ENCODE results near the gene ZDHHC1.

The ZDHHC1 gene

GRCh38 chr16:67397036-67397801, 19.1 kb downstream of the ZDHHC1 start:
- Histone ChIP-seq H3K4me3 (ENCODE audit: low read length) (no peak overlapping the region), H3K4me1 (ENCODE audit: insufficient read depth, low read length) (peaks cover 18% of the 10 kb centered on the region), H3K36me3 (ENCODE audit: insufficient read depth, low read length) (no peaks in the 10 kb centered on the region), H3K9me3 (ENCODE audit: insufficient read depth, low read depth, low read length) (no peaks in the 10 kb centered on the region), H3K9ac (ENCODE audit: low read depth, low read length) (no peak overlapping the region), H3K27me3 (ENCODE audit: insufficient read depth, low read length) (peaks cover 50% of the 10 kb centered on the region), H3K27ac (ENCODE audit: low read depth, low read length) (no peak overlapping the region; the same call in 1 of the 2 replicates)
- WGBS, result 89% methylated on average over 15 of the region's 15 CpGs

GRCh38 chr16:67396159-67397035, 19.9 kb downstream of the ZDHHC1 start:
- Histone ChIP-seq H3K9me3 (ENCODE audit: insufficient read depth, low read depth, low read length) (no peaks in the 10 kb centered on the region), H3K36me3 (ENCODE audit: insufficient read depth, low read length) (no peaks in the 10 kb centered on the region), H3K27ac (ENCODE audit: low read depth, low read length) (no peak overlapping the region; the same call in 1 of the 2 replicates), H3K4me1 (ENCODE audit: insufficient read depth, low read length) (peaks cover 18% of the 10 kb centered on the region), H3K27me3 (ENCODE audit: insufficient read depth, low read length) (peaks cover 57% of the 10 kb centered on the region), H3K4me3 (ENCODE audit: low read length) (peak overlapping the region; percentile 38), H3K9ac (ENCODE audit: low read depth, low read length) (no peak overlapping the region)
- 16% methylated on average over 31 of the region's 31 CpGs for WGBS

GRCh38 chr16:67395458-67396158, 20.7 kb downstream of the ZDHHC1 start:
- no peak overlapping the region for H3K9ac ChIP-seq (ENCODE audit: low read depth, low read length)
- peaks cover 58% of the 10 kb centered on the region for H3K27me3 ChIP-seq (ENCODE audit: insufficient read depth, low read length)
- 62% methylated on average over 13 of the region's 13 CpGs for WGBS
- no peak overlapping the region for H3K27ac ChIP-seq (ENCODE audit: low read depth, low read length)
- peaks cover 18% of the 10 kb centered on the region for H3K4me1 ChIP-seq (ENCODE audit: insufficient read depth, low read length)
- no peaks in the 10 kb centered on the region for H3K36me3 ChIP-seq (ENCODE audit: insufficient read depth, low read length)
- peak overlapping the region; percentile 38 for H3K4me3 ChIP-seq (ENCODE audit: low read length)
- H3K9me3 ChIP-seq (ENCODE audit: insufficient read depth, low read depth, low read length), result no peaks in the 10 kb centered on the region

GRCh38 chr16:67395105-67395457, 21.2 kb downstream of the ZDHHC1 start:
- 83% methylated on average over 8 of the region's 10 CpGs for WGBS
- H3K4me1 ChIP-seq (ENCODE audit: insufficient read depth, low read length), result peaks cover 18% of the 10 kb centered on the region
- H3K9me3 ChIP-seq (ENCODE audit: insufficient read depth, low read depth, low read length), result no peaks in the 10 kb centered on the region
- no peak overlapping the region for H3K27ac ChIP-seq (ENCODE audit: low read depth, low read length)
- peaks cover 58% of the 10 kb centered on the region for H3K27me3 ChIP-seq (ENCODE audit: insufficient read depth, low read length)
- H3K9ac ChIP-seq (ENCODE audit: low read depth, low read length), result no peak overlapping the region
- H3K36me3 ChIP-seq (ENCODE audit: insufficient read depth, low read length), result no peaks in the 10 kb centered on the region
- H3K4me3 ChIP-seq (ENCODE audit: low read length), result no peak overlapping the region

- Histone ChIP-seq H3K27ac (ENCODE audit: low read depth, low read length) (no peak overlapping the region), H3K36me3 (ENCODE audit: insufficient read depth, low read length) (no peaks in the 10 kb centered on the region), H3K4me3 (ENCODE audit: low read length) (peak overlapping the region; percentile 41), H3K9ac (ENCODE audit: low read depth, low read length) (peak overlapping the region; percentile 30), H3K4me1 (ENCODE audit: insufficient read depth, low read length) (peaks cover 18% of the 10 kb centered on the region), H3K9me3 (ENCODE audit: insufficient read depth, low read depth, low read length) (no peaks in the 10 kb centered on the region), H3K27me3 (ENCODE audit: insufficient read depth, low read length) (peaks cover 58% of the 10 kb centered on the region)
- WGBS, result 7% methylated on average over 88 of the region's 88 CpGs
Observed at GRCh38 chr16:67394155-67395104, 21.8 kb downstream of the ZDHHC1 start.

GRCh38 chr16:67393788-67394154, 22.5 kb downstream of the ZDHHC1 start:
- H3K4me3 ChIP-seq (ENCODE audit: low read length), result peak overlapping the region; percentile 41
- WGBS, result 6% methylated on average over 20 of the region's 20 CpGs
- H3K27ac ChIP-seq (ENCODE audit: low read depth, low read length), result no peak overlapping the region
- peaks cover 53% of the 10 kb centered on the region for H3K27me3 ChIP-seq (ENCODE audit: insufficient read depth, low read length)
- H3K4me1 ChIP-seq (ENCODE audit: insufficient read depth, low read length), result peaks cover 18% of the 10 kb centered on the region
- no peaks in the 10 kb centered on the region for H3K9me3 ChIP-seq (ENCODE audit: insufficient read depth, low read depth, low read length)
- no peaks in the 10 kb centered on the region for H3K36me3 ChIP-seq (ENCODE audit: insufficient read depth, low read length)
- H3K9ac ChIP-seq (ENCODE audit: low read depth, low read length), result no peak overlapping the region

- no peaks in the 10 kb centered on the region for H3K36me3 ChIP-seq (ENCODE audit: insufficient read depth, low read length)
- no peaks in the 10 kb centered on the region for H3K9me3 ChIP-seq (ENCODE audit: insufficient read depth, low read depth, low read length)
- 5% methylated on average over 56 of the region's 56 CpGs for WGBS
- peaks cover 48% of the 10 kb centered on the region for H3K27me3 ChIP-seq (ENCODE audit: insufficient read depth, low read length)
- H3K9ac ChIP-seq (ENCODE audit: low read depth, low read length), result no peak within 1 kb of the TSS
- H3K27ac ChIP-seq (ENCODE audit: low read depth, low read length), result no peak within 1 kb of the TSS
- H3K4me3 ChIP-seq (ENCODE audit: low read length), result peak within 1 kb of the TSS; percentile 41
- peaks cover 18% of the 10 kb centered on the region for H3K4me1 ChIP-seq (ENCODE audit: insufficient read depth, low read length)
Observed at GRCh38 chr16:67393111-67393787, 23.0 kb downstream of the ZDHHC1 start, which contains the start of gene TPPP3. Gene TPPP3, minus strand, starts transcription at chr16:67393498. Its CDS starts 2,387 bp downstream, at chr16:67391111.

GRCh38 chr16:67392301-67393059, 23.8 kb downstream of the ZDHHC1 start:
- Histone ChIP-seq H3K9ac (ENCODE audit: low read depth, low read length) (no peak overlapping the region), H3K27ac (ENCODE audit: low read depth, low read length) (no peak overlapping the region), H3K9me3 (ENCODE audit: insufficient read depth, low read depth, low read length) (no peaks in the 10 kb centered on the region), H3K4me1 (ENCODE audit: insufficient read depth, low read length) (peaks cover 20% of the 10 kb centered on the region), H3K27me3 (ENCODE audit: insufficient read depth, low read length) (peaks cover 47% of the 10 kb centered on the region), H3K4me3 (ENCODE audit: low read length) (no peak overlapping the region), H3K36me3 (ENCODE audit: insufficient read depth, low read length) (no peaks in the 10 kb centered on the region)
- 83% methylated on average over 18 of the region's 18 CpGs for WGBS

- Histone ChIP-seq H3K27me3 (ENCODE audit: insufficient read depth, low read length) (peaks cover 47% of the 10 kb centered on the region), H3K9me3 (ENCODE audit: insufficient read depth, low read depth, low read length) (no peaks in the 10 kb centered on the region), H3K36me3 (ENCODE audit: insufficient read depth, low read length) (no peaks in the 10 kb centered on the region), H3K9ac (ENCODE audit: low read depth, low read length) (no peak overlapping the region), H3K27ac (ENCODE audit: low read depth, low read length) (no peak overlapping the region), H3K4me3 (ENCODE audit: low read length) (no peak overlapping the region), H3K4me1 (ENCODE audit: insufficient read depth, low read length) (peaks cover 16% of the 10 kb centered on the region)
- WGBS, result 91% methylated on average over 15 of the region's 15 CpGs
Observed at GRCh38 chr16:67391424-67392300, 24.6 kb downstream of the ZDHHC1 start.

Measured in HUES64 (cell line).